Measurements from ENCODE around the gene PCSK9. TPM values are rescaled to one million over a fixed set of nuclear protein-coding genes. Genes with fewer than 3 reads are reported as not detected.

The PCSK9 gene
- total and polyA plus RNA-seq, 2 of the 4 experiments (the other 2 are of a cell fraction): under 0.01 to 0.17 TPM

GRCh38 chr1:55051621-55052020 is 12.3 kb downstream of the PCSK9 start:
- intact Hi-C loops (cut with micrococcal nuclease): no loop called here
- H3K27ac ChIP-seq (ENCODE audit: insufficient read depth, low read length): no peak overlapping the region

More at GRCh38 chr1:55051621-55052020, 12.3 kb downstream of the PCSK9 start:
- H3K9me1 ChIP-seq (ENCODE audit: insufficient read depth, low read length): no peaks in the 10 kb centered on the region
- H2AK9ac ChIP-seq (replicated peaks; ENCODE audit: low read depth, low read length, poor library complexity): no peak overlapping the region
- no peak overlapping the region for H3K56ac ChIP-seq (ENCODE audit: extremely low read depth, insufficient read depth, low read length)
- dilution Hi-C loops (cut with HindIII; ENCODE audit: low sequenced_read_pairs, unreplicated experiment) (no loop called here), in situ Hi-C loops (cut with MboI; ENCODE audit: low sequenced_read_pairs) (no loop called here)
- no peak overlapping the region for H3K18ac ChIP-seq (ENCODE audit: low read depth, low read length)
- no peaks in the 10 kb centered on the region for H3K4me1 ChIP-seq (ENCODE audit: control insufficient read depth, insufficient read depth, low read length)
- ATAC-seq (ENCODE audit: low read depth): no peak
- no peak overlapping the region for H4K91ac ChIP-seq (ENCODE audit: insufficient read depth, low read depth, low read length)
- no peak overlapping the region for H3K23ac ChIP-seq (ENCODE audit: low read depth, low read length)
- 51% methylated on average over 6 of the region's 9 CpGs; no CpG with 5 or more reads in 1 of the 2 experiments for WGBS, 2 experiments (ENCODE audit: extremely low coverage in 2 of 2, insufficient read length in 1 of 2)
- H3K4me3 ChIP-seq (ENCODE audit: insufficient read depth, low read depth, low read length): no peak overlapping the region
- no TSS peak for BruUV-seq (replicated peaks)
- H3K9ac ChIP-seq (ENCODE audit: low read depth, low read length): no peak overlapping the region
- ChIA-PET CTCF (no interaction called here), POLR2A (ENCODE audit: unreplicated experiment) (no interaction called here)
- no peak overlapping the region for H4K5ac ChIP-seq (ENCODE audit: low read depth, low read length)
- H2BK120ac ChIP-seq (ENCODE audit: low read depth, low read length): no peak overlapping the region
- H3K27me3 ChIP-seq (ENCODE audit: control insufficient read depth, insufficient read depth, low read length): peaks cover 33% of the 10 kb centered on the region
- no peaks in the 10 kb centered on the region for H4K20me1 ChIP-seq (ENCODE audit: insufficient read depth, low read length)
- no peak overlapping the region for H3K4ac ChIP-seq (ENCODE audit: low read depth, low read length)
- H3K79me1 ChIP-seq (ENCODE audit: low read depth in 1 of 2, low read length in 2 of 2): no peaks in the 10 kb centered on the region
- H3K14ac ChIP-seq (replicated peaks; ENCODE audit: low read depth, low read length): no peak overlapping the region
- no peaks in the 10 kb centered on the region for H3K36me3 ChIP-seq (ENCODE audit: control insufficient read depth, insufficient read depth, low read length)
- H2AFZ ChIP-seq (replicated peaks; ENCODE audit: low read length, poor library complexity): no peak overlapping the region
- no peak for TF ChIP-seq RCOR1 (IDR thresholded peaks at IDR 0.05; ENCODE audit: insufficient replicate concordance, low read length)
- TF ChIP-seq RFX5 (IDR thresholded peaks at IDR 0.05; ENCODE audit: low read depth, low read length): no peak
- TF ChIP-seq FOS (IDR thresholded peaks at IDR 0.05; ENCODE audit: low read depth, low read length): no peak
- TF ChIP-seq CEBPB (IDR thresholded peaks at IDR 0.05; ENCODE audit: low read depth, low read length): no peak
- H2BK5ac ChIP-seq (ENCODE audit: low read depth, low read length, poor library complexity, severe bottlenecking): no peak overlapping the region
- H3K9me3 ChIP-seq (ENCODE audit: control insufficient read depth, insufficient read depth, low read length): no peaks in the 10 kb centered on the region
- H2AK5ac ChIP-seq (ENCODE audit: low read depth, low read length): no peak overlapping the region
- no peak overlapping the region for H2BK15ac ChIP-seq (ENCODE audit: low read depth, low read length)
- DNase-seq: no peak
- H4K8ac ChIP-seq (ENCODE audit: low read depth in 2 of 2, low read length in 2 of 2): no peak overlapping the region
- no peak overlapping the region for H3K4me2 ChIP-seq (ENCODE audit: low read depth, low read length)
- no peak overlapping the region for H2BK20ac ChIP-seq (ENCODE audit: low read depth, low read length)

All from IMR-90 (cell line).